RWPE2 (cell line): ENCODE measurements around the gene CACHD1.

Source experiments
- ATAC-seq: fragments of 200-7000 bp; cut with Tn5 transposase; 3 replicates; pipeline ENCODE4 v1.9.1; 2021; ENCODE audit warnings: low read depth
- DNase-seq: peaks from one replicate; pipeline ENCODE4 v3.0.0-alpha.2; 2020; ENCODE audit warnings: low spot score
- H3K27ac ChIP-seq: fragments of 450-650 bp; 2 replicates; pipeline ENCODE4 v1.5.1; 2017; ENCODE audit warnings: mild to moderate bottlenecking; ENCODE audit not compliant: poor library complexity, severe bottlenecking
- H3K27me3 ChIP-seq: fragments of 250-450 bp; sonication (Bioruptor Pico); 2 replicates; pipeline ENCODE4 v1.5.1; 2021; ENCODE audit warnings: mild to moderate bottlenecking, moderate library complexity; ENCODE audit not compliant: insufficient read depth, poor library complexity, severe bottlenecking
- H3K36me3 ChIP-seq: fragments of 250-450 bp; sonication (Bioruptor Pico); 2 replicates; pipeline ENCODE4 v1.5.1; 2020; ENCODE audit warnings: low read depth, mild to moderate bottlenecking, moderate library complexity
- H3K4me1 ChIP-seq: fragments of 250-450 bp; sonication (Bioruptor Pico); 2 replicates; pipeline ENCODE4 v1.5.1; 2021; ENCODE audit warnings: mild to moderate bottlenecking, moderate library complexity; ENCODE audit not compliant: insufficient read depth, poor library complexity, severe bottlenecking
- H3K4me3 ChIP-seq: fragments of 250-450 bp; sonication (Bioruptor Pico); 2 replicates; pipeline ENCODE4 v1.5.1; 2021; ENCODE audit warnings: mild to moderate bottlenecking, moderate library complexity; ENCODE audit not compliant: severe bottlenecking
- H3K9me3 ChIP-seq: fragments of 250-450 bp; sonication (Bioruptor Pico); 2 replicates; pipeline ENCODE4 v1.5.1; 2021; ENCODE audit warnings: mild to moderate bottlenecking, moderate library complexity; ENCODE audit not compliant: severe bottlenecking
- TF ChIP-seq, protein P1 (sequence below): fragments of 450-650 bp; IDR thresholded peaks from one replicate; pipeline ENCODE4 v1.5.1; 2017; ENCODE audit warnings: mild to moderate bottlenecking, moderate library complexity; ENCODE audit not compliant: poor library complexity, severe bottlenecking

CACHD1 gene

DNA sequence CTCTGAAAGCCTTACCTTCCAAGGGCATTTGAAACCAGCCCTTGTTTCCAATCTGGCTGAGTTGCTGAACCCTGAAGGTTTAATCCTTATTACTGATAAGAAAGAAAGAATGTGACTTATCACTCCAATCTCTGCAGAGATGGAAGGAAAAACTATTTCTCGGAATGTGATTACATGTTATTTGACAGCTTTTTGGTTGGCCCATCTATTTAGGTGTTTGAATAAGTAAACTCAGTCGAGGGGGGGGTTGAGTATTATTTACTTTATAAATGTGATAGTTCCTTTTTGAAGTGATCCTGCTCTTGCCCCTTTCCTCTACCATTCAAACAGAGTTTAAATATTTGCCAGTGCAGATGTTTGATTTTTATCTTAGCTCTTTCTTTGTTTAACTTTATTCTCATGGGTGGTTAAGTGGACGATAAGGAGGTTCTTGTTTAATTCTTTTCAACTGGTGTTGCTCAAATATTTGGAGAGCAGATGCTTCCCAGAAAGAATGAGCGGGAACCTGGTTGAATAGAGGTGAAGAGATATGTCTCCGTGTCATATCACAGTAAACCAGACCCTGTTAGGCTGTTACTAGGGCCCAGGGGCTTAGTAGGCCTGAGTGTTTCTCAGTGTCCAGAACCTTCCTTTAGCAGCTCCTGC is 126.1 kb downstream of the CACHD1 start:
- TF ChIP-seq, protein P1, sequence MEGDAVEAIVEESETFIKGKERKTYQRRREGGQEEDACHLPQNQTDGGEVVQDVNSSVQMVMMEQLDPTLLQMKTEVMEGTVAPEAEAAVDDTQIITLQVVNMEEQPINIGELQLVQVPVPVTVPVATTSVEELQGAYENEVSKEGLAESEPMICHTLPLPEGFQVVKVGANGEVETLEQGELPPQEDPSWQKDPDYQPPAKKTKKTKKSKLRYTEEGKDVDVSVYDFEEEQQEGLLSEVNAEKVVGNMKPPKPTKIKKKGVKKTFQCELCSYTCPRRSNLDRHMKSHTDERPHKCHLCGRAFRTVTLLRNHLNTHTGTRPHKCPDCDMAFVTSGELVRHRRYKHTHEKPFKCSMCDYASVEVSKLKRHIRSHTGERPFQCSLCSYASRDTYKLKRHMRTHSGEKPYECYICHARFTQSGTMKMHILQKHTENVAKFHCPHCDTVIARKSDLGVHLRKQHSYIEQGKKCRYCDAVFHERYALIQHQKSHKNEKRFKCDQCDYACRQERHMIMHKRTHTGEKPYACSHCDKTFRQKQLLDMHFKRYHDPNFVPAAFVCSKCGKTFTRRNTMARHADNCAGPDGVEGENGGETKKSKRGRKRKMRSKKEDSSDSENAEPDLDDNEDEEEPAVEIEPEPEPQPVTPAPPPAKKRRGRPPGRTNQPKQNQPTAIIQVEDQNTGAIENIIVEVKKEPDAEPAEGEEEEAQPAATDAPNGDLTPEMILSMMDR, result no peak
- DNase-seq, result no peak
- no peaks in the 10 kb centered on the region for H3K36me3 ChIP-seq
- ATAC-seq, result no peak
- H3K27ac ChIP-seq, result no peak overlapping the region
- H3K4me1 ChIP-seq, result peaks cover 10% of the 10 kb centered on the region
- no peaks in the 10 kb centered on the region for H3K9me3 ChIP-seq
- no peak overlapping the region for H3K4me3 ChIP-seq
- no peaks in the 10 kb centered on the region for H3K27me3 ChIP-seq

DNA sequence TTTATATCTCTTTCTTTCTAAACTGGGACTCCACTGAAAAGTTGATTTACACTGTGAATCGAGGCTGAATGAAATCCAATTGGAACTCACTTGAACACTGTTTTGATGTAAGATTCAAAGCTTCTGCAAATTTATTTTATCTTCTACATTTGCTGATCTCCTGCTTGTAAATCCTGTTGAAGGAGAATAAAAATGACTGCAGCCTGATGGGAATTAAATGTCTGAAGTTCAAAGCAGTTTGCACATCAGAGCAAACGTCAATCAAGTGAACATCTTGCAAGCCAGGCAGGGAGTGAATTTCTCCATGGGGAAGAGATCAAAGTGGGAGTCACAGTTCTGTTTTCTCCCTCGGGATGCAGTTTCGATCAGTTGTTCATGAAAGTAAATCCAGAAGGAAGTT is 127.2 kb downstream of the CACHD1 start:
- Histone ChIP-seq H3K36me3 (no peaks in the 10 kb centered on the region), H3K4me1 (peaks cover 10% of the 10 kb centered on the region), H3K27ac (no peak overlapping the region), H3K27me3 (no peaks in the 10 kb centered on the region), H3K9me3 (no peaks in the 10 kb centered on the region), H3K4me3 (no peak overlapping the region)
- ATAC-seq (no peak), DNase-seq (no peak)
- TF ChIP-seq, protein P1, result no peak

DNA sequence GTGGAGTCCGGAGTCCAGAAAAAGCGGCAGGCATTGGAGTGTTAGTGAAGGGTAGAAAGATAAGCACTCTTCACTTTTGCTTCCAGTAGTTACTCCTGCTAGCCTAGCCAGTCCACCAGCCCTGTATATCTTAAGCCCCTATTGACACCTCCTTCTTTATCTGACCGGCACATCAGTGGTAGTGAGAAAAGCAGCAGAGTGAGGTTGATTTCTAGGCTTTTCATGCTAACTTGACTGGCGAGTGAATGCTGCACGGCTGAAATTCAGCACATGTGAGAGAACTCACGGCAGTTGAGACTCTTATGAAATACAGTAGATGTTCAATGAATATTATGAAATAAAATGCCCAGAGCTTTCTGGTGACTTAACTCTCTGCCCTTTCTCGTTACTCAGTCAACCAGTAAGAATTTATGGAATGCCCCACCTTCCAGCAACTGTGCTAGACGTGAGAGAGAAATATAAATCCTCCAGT is 128.2 kb downstream of the CACHD1 start:
- H3K36me3 ChIP-seq, result no peaks in the 10 kb centered on the region
- H3K27me3 ChIP-seq, result no peaks in the 10 kb centered on the region
- peak; percentile 100 for ATAC-seq
- TF ChIP-seq, protein P1, result no peak
- H3K4me3 ChIP-seq, result no peak overlapping the region
- DNase-seq, result no peak
- H3K4me1 ChIP-seq, result peaks cover 10% of the 10 kb centered on the region
- peak overlapping the region; percentile 37 for H3K27ac ChIP-seq
- H3K9me3 ChIP-seq, result no peaks in the 10 kb centered on the region

DNA sequence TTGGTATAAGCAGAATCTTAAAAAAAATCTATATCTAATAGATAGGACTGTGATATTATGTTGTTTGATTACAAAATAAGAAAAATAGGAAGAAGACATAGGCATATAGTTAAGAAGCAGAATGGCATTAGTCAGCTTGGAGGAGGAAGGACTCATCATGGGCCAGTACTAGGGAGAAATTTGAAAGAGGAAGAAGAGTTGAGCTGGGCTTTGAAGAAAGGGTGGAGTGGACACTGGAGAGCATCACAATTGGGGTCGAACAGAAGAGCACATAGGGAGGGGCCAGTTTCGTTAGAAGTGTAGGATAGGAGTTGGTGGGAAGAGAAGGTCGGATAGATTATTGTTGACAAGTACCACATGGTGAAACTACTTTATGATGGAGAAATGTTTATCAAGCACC is 129.3 kb downstream of the CACHD1 start:
- Histone ChIP-seq H3K36me3 (no peaks in the 10 kb centered on the region), H3K27ac (no peak overlapping the region), H3K27me3 (no peaks in the 10 kb centered on the region), H3K9me3 (no peaks in the 10 kb centered on the region), H3K4me1 (peaks cover 10% of the 10 kb centered on the region), H3K4me3 (no peak overlapping the region)
- TF ChIP-seq, protein P1, result no peak
- DNase-seq, result no peak
- no peak for ATAC-seq

DNA sequence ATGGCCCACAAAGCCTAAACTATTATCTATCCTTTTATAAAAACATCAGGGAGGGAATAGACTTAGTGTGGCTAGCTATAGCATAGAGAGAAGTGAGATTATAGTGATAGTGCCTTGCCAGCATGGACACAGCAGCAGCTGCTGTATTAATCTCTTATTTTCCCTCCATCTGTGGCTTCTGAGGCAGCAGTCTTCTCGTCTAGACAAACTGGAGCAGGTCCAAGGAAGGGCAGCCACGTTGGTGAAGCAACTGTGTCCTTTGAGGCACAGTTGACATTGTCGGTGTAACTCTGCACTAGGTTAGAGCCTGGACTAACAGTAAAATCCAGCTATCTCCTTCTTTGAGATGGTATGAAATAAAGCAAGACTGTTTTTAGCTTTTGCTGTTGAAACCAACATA is 131.3 kb downstream of the CACHD1 start:
- Histone ChIP-seq H3K4me3 (no peak overlapping the region), H3K27ac (no peak overlapping the region), H3K9me3 (no peaks in the 10 kb centered on the region), H3K4me1 (peaks cover 10% of the 10 kb centered on the region), H3K36me3 (no peaks in the 10 kb centered on the region), H3K27me3 (no peaks in the 10 kb centered on the region)
- TF ChIP-seq, protein P1, result no peak
- ATAC-seq (no peak), DNase-seq (no peak)
